ENCODE measurements around the gene RUNDC1.

Gene RUNDC1

GRCh38 chr17:43024407-43025289 is 44.3 kb downstream of the RUNDC1 start, which contains the start of gene RND2:
RND2 (plus strand) TSS chr17:43025231; CDS start chr17:43025348, 117 bp downstream.
- CTCF ChIA-PET = interaction anchor here (0.6 to 1.7 kb wide), 17 partner anchors 10 to 459 kb away, joined by 3 to 8 read pairs (median 4); partner anchors contain the start of genes DHX8 and IFI35
- Histone ChIP-seq H3K36me3 (ENCODE audit: control insufficient read depth in 2 of 2, insufficient read depth in 1 of 2, low read length in 2 of 2) (peaks cover 0 to 16% of the 10 kb centered on the region in 2 experiments; a peak in 1 of 3 replicates), H3K4me3 (ENCODE audit: low read depth, low read length) (peak within 1 kb of the TSS; percentile 52), H3K4me1 (ENCODE audit: control insufficient read depth, insufficient read depth, low read length) (peaks cover 2% of the 10 kb centered on the region), H3K27ac (ENCODE audit: extremely low read depth, low read depth, low read length) (peak within 1 kb of the TSS; percentile 62), H3K9me3 (ENCODE audit: control insufficient read depth, insufficient read depth, low read depth, low read length) (no peaks in the 10 kb centered on the region)
- POLR2A ChIA-PET = interaction anchor here (0.7 to 1.4 kb wide), 14 partner anchors 9 to 374 kb away, joined by 3 to 23 read pairs (median 4); partner anchors contain the start of genes ARL4D, IFI35 and RPL27
- TF ChIP-seq ZNF174 (tag by site-specific recombination; IDR thresholded peaks at IDR 0.05) = no peak
- TF ChIP-seq, protein P1, sequence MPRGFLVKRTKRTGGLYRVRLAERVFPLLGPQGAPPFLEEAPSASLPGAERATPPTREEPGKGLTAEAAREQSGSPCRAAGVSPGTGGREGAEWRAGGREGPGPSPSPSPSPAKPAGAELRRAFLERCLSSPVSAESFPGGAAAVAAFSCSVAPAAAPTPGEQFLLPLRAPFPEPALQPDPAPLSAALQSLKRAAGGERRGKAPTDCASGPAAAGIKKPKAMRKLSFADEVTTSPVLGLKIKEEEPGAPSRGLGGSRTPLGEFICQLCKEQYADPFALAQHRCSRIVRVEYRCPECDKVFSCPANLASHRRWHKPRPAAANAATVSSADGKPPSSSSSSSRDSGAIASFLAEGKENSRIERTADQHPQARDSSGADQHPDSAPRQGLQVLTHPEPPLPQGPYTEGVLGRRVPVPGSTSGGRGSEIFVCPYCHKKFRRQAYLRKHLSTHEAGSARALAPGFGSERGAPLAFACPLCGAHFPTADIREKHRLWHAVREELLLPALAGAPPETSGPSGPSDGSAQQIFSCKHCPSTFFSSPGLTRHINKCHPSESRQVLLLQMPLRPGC (tag by site-specific recombination; IDR thresholded peaks at IDR 0.05) = 0 out of 2 replicates have a peak, but pooled peaks have one; percentile 24
- no peak for TF ChIP-seq BCL6B (tag by site-specific recombination; IDR thresholded peaks at IDR 0.05)
- TF ChIP-seq ZNF768 (tag by site-specific recombination; IDR thresholded peaks at IDR 0.05) = no peak
- no peak for TF ChIP-seq ZNF585B (tag by site-specific recombination; IDR thresholded peaks at IDR 0.05)
- peak; percentile 32 for TF ChIP-seq ZNF843 (tag by site-specific recombination; IDR thresholded peaks at IDR 0.05)
- no peak for TF ChIP-seq ZNF544 (tag by site-specific recombination; IDR thresholded peaks at IDR 0.05)
- TF ChIP-seq KLF9 (tag by site-specific recombination; IDR thresholded peaks at IDR 0.05; ENCODE audit: low read depth) = peak; percentile 91
- TF ChIP-seq KLF8 (tag by site-specific recombination; IDR thresholded peaks at IDR 0.05) = peak; percentile 83
- TF ChIP-seq KLF10 (tag by site-specific recombination; IDR thresholded peaks at IDR 0.05) = peak; percentile 92
- TF ChIP-seq ZNF398 (tag by site-specific recombination; IDR thresholded peaks at IDR 0.05) = peak; percentile 65; the same call in 1 of the 2 replicates
- 0 out of 2 replicates have a peak, but pooled peaks have one; percentile 13 for TF ChIP-seq YY1 (tag by site-specific recombination; IDR thresholded peaks at IDR 0.05)
- peak; percentile 96 for TF ChIP-seq ZNF629 (tag by site-specific recombination; IDR thresholded peaks at IDR 0.05)
- TF ChIP-seq, protein P2, sequence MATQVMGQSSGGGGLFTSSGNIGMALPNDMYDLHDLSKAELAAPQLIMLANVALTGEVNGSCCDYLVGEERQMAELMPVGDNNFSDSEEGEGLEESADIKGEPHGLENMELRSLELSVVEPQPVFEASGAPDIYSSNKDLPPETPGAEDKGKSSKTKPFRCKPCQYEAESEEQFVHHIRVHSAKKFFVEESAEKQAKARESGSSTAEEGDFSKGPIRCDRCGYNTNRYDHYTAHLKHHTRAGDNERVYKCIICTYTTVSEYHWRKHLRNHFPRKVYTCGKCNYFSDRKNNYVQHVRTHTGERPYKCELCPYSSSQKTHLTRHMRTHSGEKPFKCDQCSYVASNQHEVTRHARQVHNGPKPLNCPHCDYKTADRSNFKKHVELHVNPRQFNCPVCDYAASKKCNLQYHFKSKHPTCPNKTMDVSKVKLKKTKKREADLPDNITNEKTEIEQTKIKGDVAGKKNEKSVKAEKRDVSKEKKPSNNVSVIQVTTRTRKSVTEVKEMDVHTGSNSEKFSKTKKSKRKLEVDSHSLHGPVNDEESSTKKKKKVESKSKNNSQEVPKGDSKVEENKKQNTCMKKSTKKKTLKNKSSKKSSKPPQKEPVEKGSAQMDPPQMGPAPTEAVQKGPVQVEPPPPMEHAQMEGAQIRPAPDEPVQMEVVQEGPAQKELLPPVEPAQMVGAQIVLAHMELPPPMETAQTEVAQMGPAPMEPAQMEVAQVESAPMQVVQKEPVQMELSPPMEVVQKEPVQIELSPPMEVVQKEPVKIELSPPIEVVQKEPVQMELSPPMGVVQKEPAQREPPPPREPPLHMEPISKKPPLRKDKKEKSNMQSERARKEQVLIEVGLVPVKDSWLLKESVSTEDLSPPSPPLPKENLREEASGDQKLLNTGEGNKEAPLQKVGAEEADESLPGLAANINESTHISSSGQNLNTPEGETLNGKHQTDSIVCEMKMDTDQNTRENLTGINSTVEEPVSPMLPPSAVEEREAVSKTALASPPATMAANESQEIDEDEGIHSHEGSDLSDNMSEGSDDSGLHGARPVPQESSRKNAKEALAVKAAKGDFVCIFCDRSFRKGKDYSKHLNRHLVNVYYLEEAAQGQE (tag by site-specific recombination; IDR thresholded peaks at IDR 0.05) = peak; percentile 24; the same call in 1 of the 2 replicates
- TF ChIP-seq ZNF677 (tag by site-specific recombination; IDR thresholded peaks at IDR 0.05) = 0 out of 2 replicates have a peak, but pooled peaks have one; percentile 45
- TF ChIP-seq MEIS1 (CRISPR knock-in tag; IDR thresholded peaks at IDR 0.05; ENCODE audit: borderline replicate concordance) = no peak
- TF ChIP-seq ZNF776 (tag by site-specific recombination; IDR thresholded peaks at IDR 0.05; ENCODE audit: borderline replicate concordance) = no peak
- TF ChIP-seq GLIS1 (tag by site-specific recombination; IDR thresholded peaks at IDR 0.05) = peak; percentile 99
- no peak for TF ChIP-seq ZNF311 (tag by site-specific recombination; IDR thresholded peaks at IDR 0.05; ENCODE audit: borderline replicate concordance)
- no peak for TF ChIP-seq ZNF223 (tag by site-specific recombination; IDR thresholded peaks at IDR 0.05)
- peak; percentile 14; the same call in 1 of the 2 replicates for TF ChIP-seq ZBTB48 (tag by site-specific recombination; IDR thresholded peaks at IDR 0.05)
- peak; percentile 85 for TF ChIP-seq SP3 (tag by site-specific recombination; IDR thresholded peaks at IDR 0.05)
- TF ChIP-seq ZNF518A (tag by site-specific recombination; conservative IDR thresholded peaks at IDR 0.05; ENCODE audit: low read depth) = 0 out of 2 replicates have a peak, but pooled peaks have one; percentile 26

Measured in HEK293 (cell line).